ENCODE measurements around the gene GLIS1.

- no peak for TF ChIP-seq CTCF (IDR thresholded peaks at IDR 0.05)
- TF ChIP-seq POLR2A (IDR thresholded peaks at IDR 0.05): no peak
Observed at GRCh38 chr1:53536606-53537005, 202.4 kb downstream of the GLIS1 start.

All from heart left ventricle (tissue), 13 donors.